ENCODE data around the gene RBM47. TPM values are rescaled to one million over a fixed set of nuclear protein-coding genes. Genes with fewer than 3 reads are reported as not detected.

The RBM47 gene
- polyA plus RNA-seq, 4 donors, result 79.7 to 96.0 (median 82.0) TPM

GRCh38 chr4:40388239-40388638 lies 241.4 kb downstream of the RBM47 start:
- no peak for DNase-seq (ENCODE audit: low read depth in 4 of 4, low spot score in 2 of 4)

- DNase-seq (ENCODE audit: low read depth in 4 of 4, low spot score in 2 of 4), result no peak
Measured at GRCh38 chr4:40380647-40381046, 249.0 kb downstream of the RBM47 start.

- no peak for DNase-seq (ENCODE audit: low read depth in 4 of 4, low spot score in 2 of 4)
Measured at GRCh38 chr4:40379248-40379647, 250.4 kb downstream of the RBM47 start.

- DNase-seq (ENCODE audit: low read depth in 4 of 4, low spot score in 2 of 4), result no peak
Measured at GRCh38 chr4:40378619-40379018, 251.0 kb downstream of the RBM47 start.

GRCh38 chr4:40377512-40378365 lies 251.9 kb downstream of the RBM47 start:
- DNase-seq (ENCODE audit: low read depth in 4 of 4, low spot score in 2 of 4), result no peak

- DNase-seq (ENCODE audit: low read depth in 4 of 4, low spot score in 2 of 4), result no peak
Measured at GRCh38 chr4:40375620-40376019, 254.0 kb downstream of the RBM47 start.

- DNase-seq (ENCODE audit: low read depth in 4 of 4, low spot score in 2 of 4), result no peak
Measured at GRCh38 chr4:40375095-40375494, 254.6 kb downstream of the RBM47 start.

- DNase-seq (ENCODE audit: low read depth in 4 of 4, low spot score in 2 of 4), result no peak
Measured at GRCh38 chr4:40373636-40374035, 256.0 kb downstream of the RBM47 start.

Other genes starting within 250 kb of the RBM47 start
- 10 to 100 TPM; 11.2 to 19.7 (median 13.7) TPM for gene NSUN7, start 120.1 kb upstream of the RBM47 start, polyA plus RNA-seq (ENCODE audit: insufficient read length in 4 of 4)